SK-N-SH (cell line): Measurements from ENCODE around the gene STAT1. TPM values are rescaled to one million over a fixed set of nuclear protein-coding genes. Genes with fewer than 3 reads are reported as not detected.

Experiments
- CTCF ChIA-PET: fragments of 300-600, 350-600 bp; formaldehyde crosslinking; extraction: SDS; loops from one replicate; lab custom pipeline; 2021; lab: Yijun Ruan, JAX
- POLR2A ChIA-PET: fragments of 350-600 bp; sonication (Branson Sonifier 250); formaldehyde crosslinking; extraction: SDS; loops from one replicate; lab custom pipeline; 2020; ENCODE audit warnings: antibody characterized with exemption, inconsistent platforms; lab: Yijun Ruan, JAX
- DNase-seq: peaks from one replicate; pipeline ENCODE4 v3.0.0; 2012
- H2AFZ ChIP-seq: fragments of 200-600 bp; sonication (generic); 2 replicates; pipeline ENCODE4 v1.8.1; 2016; ENCODE audit warnings: antibody characterized with exemption, mild to moderate bottlenecking, low read depth
- H3F3A ChIP-seq: fragments of 200-600 bp; sonication (generic); replicated peaks from 2 replicates; pipeline ENCODE3; 2016; ENCODE audit warnings: antibody characterized with exemption, mild to moderate bottlenecking; ENCODE audit not compliant: insufficient read depth
- H3K27ac ChIP-seq, 2 experiments: fragments of 200-500 bp in 1 of 2; fragments of 200-600 bp in 1 of 2; sonication (Bioruptor generic) in 1 of 2; sonication (generic), shearing (Covaris generic) in 1 of 2; 2 replicates each; pipeline versions ENCODE4 v1.5.1 to v1.6.1; 2014 to 2016; ENCODE audit warnings: low read depth in 2 of 2, inconsistent platforms in 1 of 2, low read length in 1 of 2, mild to moderate bottlenecking in 1 of 2, mixed read lengths in 1 of 2
- H3K27me3 ChIP-seq: fragments of 200-600 bp; sonication (generic), shearing (Covaris generic); 2 replicates; pipeline ENCODE4 v1.6.1; 2016; ENCODE audit warnings: mixed run types; ENCODE audit not compliant: insufficient read depth
- H3K36me3 ChIP-seq, 2 experiments: fragments of 200-500 bp in 1 of 2; fragments of 200-600 bp in 1 of 2; sonication (Bioruptor generic) in 1 of 2; sonication (generic) in 1 of 2; replicated peaks in 1 of 2; 2 replicates each; pipeline versions ENCODE3 to v1.5.1; 2014 to 2016; ENCODE audit warnings: low read length in 1 of 2, mild to moderate bottlenecking in 1 of 2; ENCODE audit not compliant: insufficient read depth in 2 of 2, control insufficient read depth in 1 of 2
- H3K4me1 ChIP-seq, 2 experiments: fragments of 200-500 bp in 1 of 2; fragments of 200-600 bp in 1 of 2; sonication (Bioruptor generic) in 1 of 2; sonication (generic), shearing (Covaris generic) in 1 of 2; 2 replicates each; pipeline versions ENCODE4 v1.5.1 to v1.6.1; 2014 to 2016; ENCODE audit warnings: low read depth in 1 of 2, low read length in 1 of 2, mixed run types in 1 of 2; ENCODE audit not compliant: insufficient read depth in 2 of 2, control insufficient read depth in 1 of 2
- H3K4me2 ChIP-seq: fragments of 200-600 bp; sonication (generic), shearing (Covaris generic); 2 replicates; pipeline ENCODE4 v1.6.1; 2017; ENCODE audit warnings: mixed run types
- H3K4me3 ChIP-seq, 2 experiments: fragments of 200-500 bp in 1 of 2; fragments of 200-600 bp in 1 of 2; sonication (Bioruptor generic) in 1 of 2; sonication (generic), shearing (Covaris generic) in 1 of 2; 2 replicates each; pipeline versions ENCODE4 v1.5.1 to v1.8.1; 2014 to 2016; ENCODE audit warnings: low read depth in 2 of 2, inconsistent platforms in 1 of 2, low read length in 1 of 2, mild to moderate bottlenecking in 1 of 2, mixed read lengths in 1 of 2, moderate library complexity in 1 of 2
- H3K79me2 ChIP-seq: fragments of 200-600 bp; sonication (generic); 2 replicates; pipeline ENCODE4 v1.8.1; 2017; ENCODE audit warnings: mild to moderate bottlenecking; ENCODE audit not compliant: insufficient read depth
- H3K9ac ChIP-seq: fragments of 200-600 bp; sonication (generic); 2 replicates; pipeline ENCODE4 v1.6.1; 2017; ENCODE audit warnings: mixed run types
- H3K9me2 ChIP-seq: fragments of 200-600 bp; sonication (generic); 2 replicates; pipeline ENCODE4 v1.6.1; 2017; ENCODE audit warnings: mixed run types
- H3K9me3 ChIP-seq: fragments of 200-600 bp; sonication (generic); 2 replicates; pipeline ENCODE4 v1.6.1; 2017; ENCODE audit warnings: mixed run types, mild to moderate bottlenecking, moderate library complexity
- H4K20me1 ChIP-seq: fragments of 200-600 bp; sonication (generic); 2 replicates; pipeline ENCODE4 v1.6.1; 2017; ENCODE audit warnings: mild to moderate bottlenecking, mixed run types; ENCODE audit not compliant: insufficient read depth
- CTCF ChIP-seq: fragments of 200-600 bp; sonication (generic); IDR thresholded peaks from 2 replicates; pipeline ENCODE4 v1.6.1; 2017; ENCODE audit warnings: antibody characterized with exemption, mild to moderate bottlenecking, moderate library complexity
- FOXJ3 ChIP-seq: sonication (generic); formaldehyde crosslinking; IDR thresholded peaks from 2 replicates; pipeline ENCODE4 v1.5.1; 2020; ENCODE audit warnings: mild to moderate bottlenecking, missing genetic modification reagents
- GABPA ChIP-seq: IDR thresholded peaks from 2 replicates; pipeline ENCODE4 v1.4.0; 2012; ENCODE audit warnings: low read depth, mild to moderate bottlenecking
- GATA2 ChIP-seq: sonication (generic); formaldehyde crosslinking; IDR thresholded peaks from 2 replicates; pipeline ENCODE4 v1.5.0; 2020; ENCODE audit warnings: mild to moderate bottlenecking, missing genetic modification reagents
- IRF3 ChIP-seq: fragments of 150-350 bp; IDR thresholded peaks from 2 replicates; pipeline ENCODE4 v1.6.1; 2016; ENCODE audit warnings: mild to moderate bottlenecking, low read depth, low read length
- JUND ChIP-seq: IDR thresholded peaks from 2 replicates; pipeline ENCODE4 v1.4.0; 2012
- MEF2A ChIP-seq: IDR thresholded peaks from 2 replicates; pipeline ENCODE4 v1.4.0; 2012; ENCODE audit warnings: low read depth, borderline replicate concordance
- MXI1 ChIP-seq: IDR thresholded peaks from 2 replicates; pipeline ENCODE4 v1.6.1; 2012; ENCODE audit warnings: mild to moderate bottlenecking, low read depth, low read length, improper control_type of control experiment
- NFIC ChIP-seq: IDR thresholded peaks from 2 replicates; pipeline ENCODE4 v1.4.0; 2012; ENCODE audit warnings: borderline replicate concordance
- REST ChIP-seq: IDR thresholded peaks from 2 replicates; pipeline ENCODE4 v1.6.1; 2012; ENCODE audit warnings: mild to moderate bottlenecking, low read depth, low read length, moderate library complexity
- SIN3A ChIP-seq: IDR thresholded peaks from 2 replicates; pipeline ENCODE4 v1.6.1; 2012; ENCODE audit warnings: low read depth, mild to moderate bottlenecking, low read length, moderate library complexity, borderline replicate concordance
- SMC3 ChIP-seq: IDR thresholded peaks from 2 replicates; pipeline ENCODE4 v1.6.1; 2012; ENCODE audit warnings: low read depth, low read length, improper control_type of control experiment
- TAF1 ChIP-seq: IDR thresholded peaks from 2 replicates; pipeline ENCODE4 v1.6.1; 2012; ENCODE audit warnings: low read depth, mild to moderate bottlenecking, low read length, moderate library complexity, borderline replicate concordance
- TEAD4 ChIP-seq: IDR thresholded peaks from 2 replicates; pipeline ENCODE4 v1.4.0; 2012; ENCODE audit warnings: mild to moderate bottlenecking, borderline replicate concordance; ENCODE audit not compliant: insufficient read depth
- USF2 ChIP-seq: fragments of 150-350 bp; IDR thresholded peaks from 2 replicates; pipeline ENCODE4 v1.6.1; 2017; ENCODE audit warnings: antibody characterized with exemption, low read length, low read depth, borderline replicate concordance
- ZBTB33 ChIP-seq: IDR thresholded peaks from 2 replicates; pipeline ENCODE4 v1.4.0; 2012; ENCODE audit warnings: low read depth, borderline replicate concordance
- WGBS: methylation state at CpG from one replicate; pipeline ENCODE4 v1.1.6; 2017; ENCODE audit warnings: low lambda C conversion rate; 5-methylcytosine and 5-hydroxymethylcytosine counted together
- polyA plus RNA-seq, 3 experiments: library from polyadenylated mRNA; depleted of rRNA; stranded (reverse); fragments of >200 nt; gene quantifications; 2 replicates each; pipeline ENCODE4 v1.2.3, GENCODE V29; 2012

STAT1 gene
- polyA plus RNA-seq, 1 of the 3 experiments (the other 2 are of a cell fraction): 22.1 TPM

- Histone ChIP-seq H4K20me1 (no peaks in the 10 kb centered on the region), H3K4me1 (peaks cover 2 to 17% of the 10 kb centered on the region in 2 experiments; a peak in 3 of 4 replicates), H3K36me3 (peaks cover 86% of the 10 kb centered on the region in 2 experiments), H3K9me2 (no peaks in the 10 kb centered on the region), H2AFZ (no peak overlapping the region), H3K4me2 (no peak overlapping the region), H3K79me2 (peaks cover 40% of the 10 kb centered on the region), H3K27me3 (no peaks in the 10 kb centered on the region), H3K9ac (no peak overlapping the region), H3F3A (peaks cover 51% of the 10 kb centered on the region), H3K9me3 (no peaks in the 10 kb centered on the region), H3K4me3 (no peak overlapping the region), H3K27ac (no peak overlapping the region)
- DNase-seq: no peak
- CTCF ChIA-PET: no interaction called here
- TF ChIP-seq REST (no peak), ZBTB33 (no peak), MEF2A (no peak), MXI1 (no peak), TEAD4 (no peak), NFIC (no peak), USF2 (no peak), CTCF (no peak), GABPA (no peak), SIN3A (no peak), IRF3 (no peak), JUND (no peak), TAF1 (no peak), SMC3 (no peak), FOXJ3 (CRISPR knock-in tag) (no peak), GATA2 (CRISPR knock-in tag) (no peak)
- WGBS: 86% methylated on average over 7 of the region's 7 CpGs
- POLR2A ChIA-PET: no interaction called here
Observed at GRCh38 chr2:190929919-190930318, 84.1 kb downstream of the STAT1 start.
